Aorta (tissue), 5 donors: Measurements from ENCODE around the gene CNOT1. TPM values are rescaled to one million over a fixed set of nuclear protein-coding genes. Genes with fewer than 3 reads are reported as not detected.
A peak's percentile ranks its signal among the peaks of the same experiment; 100 is the strongest.

Source experiments
- ATAC-seq: fragments of 200-7000 bp; cut with Tn5 transposase; one replicate; pipeline ENCODE4 v1.9.1; 2022; ENCODE audit warnings: moderate library complexity; ENCODE audit not compliant: low FRiP score
- DNase-seq, 2 donors: peaks; one replicate each; pipeline ENCODE4 v3.0.0-alpha.2; 2020
- H3K27ac ChIP-seq, 2 donors: one replicate each; pipeline ENCODE4 v1.5.1; 2013; ENCODE audit warnings: low read length in 2 of 2, mild to moderate bottlenecking in 2 of 2, moderate library complexity in 2 of 2, control low read depth in 1 of 2, inconsistent platforms in 1 of 2, low read depth in 1 of 2
- H3K27me3 ChIP-seq, 2 donors: one replicate each; pipeline ENCODE4 v1.6.1; 2013; ENCODE audit warnings: control low read depth in 1 of 2, low read length in 1 of 2, mild to moderate bottlenecking in 1 of 2, moderate library complexity in 1 of 2; ENCODE audit not compliant: insufficient read depth in 2 of 2, control insufficient read depth in 1 of 2
- H3K36me3 ChIP-seq, 2 donors: one replicate each; pipeline ENCODE4 v1.6.1; 2013; ENCODE audit warnings: control low read depth in 1 of 2, low read length in 1 of 2, mild to moderate bottlenecking in 1 of 2; ENCODE audit not compliant: insufficient read depth in 2 of 2, control insufficient read depth in 1 of 2
- H3K4me1 ChIP-seq, 2 donors: one replicate each; pipeline ENCODE4 v1.6.1; 2013; ENCODE audit warnings: low read length in 2 of 2, control low read depth in 1 of 2, mild to moderate bottlenecking in 1 of 2, moderate library complexity in 1 of 2; ENCODE audit not compliant: insufficient read depth in 2 of 2, control insufficient read depth in 1 of 2
- H3K4me3 ChIP-seq, 2 donors: one replicate each; pipeline ENCODE4 v1.5.1; 2013; ENCODE audit warnings: low read length in 2 of 2, control low read depth in 1 of 2, mild to moderate bottlenecking in 1 of 2
- H3K9me3 ChIP-seq: one replicate; pipeline ENCODE4 v1.6.1; 2013; ENCODE audit warnings: mild to moderate bottlenecking, low read length; ENCODE audit not compliant: control insufficient read depth
- WGBS, 2 donors: extraction: QIAGEN DNeasy Blood & Tissue Kit; methylation state at CpG; one replicate each; pipeline ENCODE4 v1.1.7; 2013; 5-methylcytosine and 5-hydroxymethylcytosine counted together
- intact Hi-C, 2 donors: fragments of 100-400 bp; cut with DNase I; formaldehyde crosslinking; loops; one replicate each; pipeline versions ENCODE4 v1.14.2 to v1.15.0; 2022
- polyA plus RNA-seq, 2 donors: library from polyadenylated mRNA; stranded (reverse); fragments of 200-250 nt; gene quantifications; one replicate each; pipeline ENCODE4 v1.2.3, GENCODE V29; 2013
- total RNA-seq, 2 donors: library from RNA; stranded (reverse); fragmentation: NEBNext Ultra II Directional; extraction: Animal tissue kit (Norgen Biotek cat#: 25700); gene quantifications; one replicate each; pipeline ENCODE4 v1.2.1, GENCODE V29; 2021
- donor health status: healthy with polysubstance abuse.
- donor health status: Bipolar disorder and iron deficiency.
- donor health status: DM: no; HTN: no; CAD: no.
- donor health status: DM: no; HTN: no; CAD: no.
- donor health status: DM: yes; HTN: yes; CAD: no.

Gene CNOT1
- total and polyA plus RNA-seq, 4 donors: 32.6 to 124 (median 78.1) TPM

DNA sequence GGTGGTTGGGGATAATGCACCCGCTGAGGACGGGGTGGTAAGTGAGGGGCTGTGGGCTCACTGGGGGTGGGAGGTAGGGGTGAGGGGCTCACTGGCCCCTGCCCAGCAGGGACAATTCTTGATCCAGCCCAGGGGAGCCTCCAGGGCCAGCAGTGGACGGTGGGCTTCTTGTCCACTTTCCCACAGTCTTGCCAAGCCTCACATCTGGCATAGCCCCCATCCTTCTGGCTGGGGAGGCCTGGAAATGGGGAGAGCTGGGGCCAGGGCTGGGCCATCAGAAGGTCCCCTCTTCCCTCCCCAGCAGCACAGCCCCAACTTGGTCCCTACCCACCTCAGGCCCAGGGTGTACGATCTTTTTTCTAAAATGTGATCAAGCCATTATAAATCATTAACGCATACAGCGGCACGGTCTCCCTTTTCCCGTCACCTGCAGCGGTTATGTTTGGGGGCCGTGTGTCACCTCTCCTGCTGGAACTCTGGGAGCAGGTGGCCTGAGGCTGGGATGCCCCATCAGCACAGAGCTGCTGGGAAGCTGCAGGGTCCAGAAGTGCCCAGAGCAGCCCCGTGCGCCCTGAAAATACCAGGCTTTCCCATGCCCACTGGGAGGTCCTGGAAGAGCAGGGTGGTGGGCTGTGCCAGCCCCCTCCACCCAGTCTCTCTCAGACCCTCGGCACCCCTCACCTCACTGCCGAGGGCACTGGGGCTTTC lies 121.5 kb downstream of the CNOT1 start:
- Histone ChIP-seq H3K9me3 (no peaks in the 10 kb centered on the region), H3K4me1 (no peaks in the 10 kb centered on the region), H3K4me3 (no peak overlapping the region), H3K27ac (no peak overlapping the region), H3K27me3 (no peaks in the 10 kb centered on the region), H3K36me3 (no peaks in the 10 kb centered on the region)
- ATAC-seq: no peak
- intact Hi-C loops: no loop called here
- peak in 1 of 2 donors; percentile 47 for DNase-seq
- 85 to 93% methylated on average over 14 of the region's 14 CpGs for WGBS, 2 donors

DNA sequence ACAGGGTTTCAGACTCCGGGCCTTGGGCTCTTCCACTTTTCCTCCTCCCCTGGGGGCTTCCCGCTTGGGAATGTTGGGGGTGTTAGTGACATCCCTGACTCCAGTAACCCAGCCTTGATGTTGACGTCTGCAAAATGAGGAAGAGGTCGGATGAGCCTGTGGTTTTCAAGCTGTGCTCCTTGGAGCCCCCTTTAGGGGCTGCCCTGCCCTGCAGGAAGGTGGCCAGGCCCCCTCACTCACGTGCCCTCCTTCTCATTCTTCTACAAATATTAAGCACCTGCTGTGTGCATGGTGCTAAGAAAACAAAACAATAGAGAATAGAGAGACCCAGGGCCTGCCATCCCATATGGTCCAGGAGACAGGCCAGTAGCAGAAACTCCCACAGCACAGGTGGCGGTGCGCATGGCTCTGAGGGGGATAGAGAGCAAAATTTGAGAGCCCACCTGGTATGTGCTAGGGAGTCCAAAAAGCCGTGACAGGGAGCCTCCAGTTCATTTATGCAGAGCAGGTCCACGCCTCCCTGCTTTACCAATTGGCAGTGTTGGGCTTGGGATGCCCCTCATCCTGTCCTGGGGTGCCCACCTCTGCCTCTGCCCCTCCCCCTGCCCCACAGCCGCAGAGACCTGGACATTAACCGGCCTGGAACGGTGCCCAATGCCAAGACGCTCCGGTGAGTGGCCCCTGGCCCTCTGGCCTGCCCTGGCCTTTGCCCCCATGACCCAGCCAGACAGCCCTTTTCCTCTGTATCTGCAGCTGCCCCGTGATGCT lies 122.2 kb downstream of the CNOT1 start:
- H3K36me3 ChIP-seq: no peaks in the 10 kb centered on the region
- H3K9me3 ChIP-seq: no peaks in the 10 kb centered on the region
- H3K4me3 ChIP-seq: no peak overlapping the region
- ATAC-seq: no peak
- WGBS, 2 donors: 76 to 79% methylated on average over 15 of the region's 15 CpGs
- no peaks in the 10 kb centered on the region for H3K4me1 ChIP-seq
- H3K27ac ChIP-seq: no peak overlapping the region
- peak in 1 of 2 donors; percentile 69 for DNase-seq
- no peaks in the 10 kb centered on the region for H3K27me3 ChIP-seq
- intact Hi-C loops: no loop called here

DNA sequence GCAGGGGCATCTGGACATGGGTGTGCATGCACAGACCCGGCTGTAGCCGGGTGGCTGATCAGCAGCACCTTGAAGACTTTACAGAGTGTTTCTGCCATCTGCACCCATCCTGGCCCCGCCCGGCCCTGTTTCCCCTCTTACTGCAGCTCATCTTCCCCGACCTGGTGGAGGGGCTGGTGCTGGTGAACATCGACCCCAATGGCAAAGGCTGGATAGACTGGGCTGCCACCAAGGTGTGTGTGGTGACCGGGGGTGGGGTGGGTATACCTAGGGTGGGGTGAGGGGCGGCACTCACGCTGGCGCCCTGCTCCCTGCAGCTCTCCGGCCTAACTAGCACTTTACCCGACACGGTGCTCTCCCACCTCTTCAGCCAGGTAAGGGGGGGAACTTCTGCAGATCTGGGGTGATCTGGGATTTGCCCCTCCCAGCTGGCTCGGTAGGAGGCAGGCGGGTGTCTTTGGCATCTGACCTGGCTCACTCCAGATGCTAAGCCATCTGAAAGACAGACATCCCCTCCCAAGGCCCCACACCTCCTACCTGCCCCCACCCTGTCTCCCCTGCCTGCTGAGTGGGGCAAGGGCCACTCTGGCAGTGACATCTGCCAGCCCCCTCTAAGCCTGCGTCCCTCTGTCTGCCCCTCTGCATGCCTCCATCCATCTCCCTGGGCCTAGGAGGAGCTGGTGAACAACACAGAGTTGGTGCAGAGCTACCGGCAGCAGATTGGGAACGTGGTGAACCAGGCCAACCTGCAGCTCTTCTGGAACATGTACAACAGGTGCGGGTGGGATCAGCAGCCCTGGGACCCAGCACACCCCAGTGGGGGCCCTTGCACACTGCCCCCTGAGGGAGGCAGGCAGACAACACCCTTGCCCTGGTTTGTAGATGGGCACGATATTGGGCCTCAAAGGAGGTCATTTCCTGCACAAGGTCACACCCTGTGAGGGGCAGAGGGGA lies 123.1 kb downstream of the CNOT1 start:
- Histone ChIP-seq H3K27ac (no peak overlapping the region), H3K27me3 (no peaks in the 10 kb centered on the region), H3K4me1 (no peaks in the 10 kb centered on the region), H3K36me3 (no peaks in the 10 kb centered on the region), H3K4me3 (no peak overlapping the region), H3K9me3 (no peaks in the 10 kb centered on the region)
- no peak for ATAC-seq
- peak in 1 of 2 donors; percentile 57 for DNase-seq
- intact Hi-C loops: no loop called here
- 83 to 87% methylated on average over 20 of the region's 20 CpGs for WGBS, 2 donors

DNA sequence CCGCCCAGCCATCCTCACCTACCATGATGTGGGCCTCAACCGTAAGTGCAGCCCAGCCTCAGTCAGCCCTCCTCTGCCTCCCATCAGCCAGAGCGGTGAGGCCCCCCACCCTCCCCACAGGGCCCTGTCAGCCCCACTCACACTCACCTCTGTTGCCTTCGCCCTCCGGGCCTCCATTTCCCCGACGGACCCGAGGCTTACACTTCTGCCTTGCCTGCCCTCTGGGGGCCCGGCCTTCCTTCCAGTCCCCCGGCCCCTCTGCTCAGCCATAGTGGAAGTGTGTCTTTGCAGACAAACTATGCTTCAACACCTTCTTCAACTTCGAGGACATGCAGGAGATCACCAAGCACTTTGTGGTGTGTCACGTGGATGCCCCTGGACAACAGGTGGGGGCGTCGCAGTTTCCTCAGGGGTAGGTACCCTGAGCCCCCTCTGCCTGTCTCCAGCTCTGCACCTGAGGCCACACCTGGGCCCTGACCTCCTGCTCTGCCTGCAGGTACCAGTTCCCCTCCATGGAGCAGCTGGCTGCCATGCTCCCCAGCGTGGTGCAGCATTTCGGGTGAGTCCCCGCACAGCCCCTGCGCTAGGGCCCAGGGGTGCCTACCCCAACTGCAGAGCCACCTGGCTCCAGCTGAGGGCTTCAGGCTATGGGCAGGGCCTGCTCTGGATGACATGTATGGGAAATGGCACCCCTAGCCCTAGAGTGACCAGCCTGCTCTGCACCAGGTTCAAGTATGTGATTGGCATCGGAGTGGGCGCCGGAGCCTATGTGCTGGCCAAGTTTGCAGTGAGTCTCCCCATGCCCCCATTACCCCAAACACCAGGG lies 125.5 kb downstream of the CNOT1 start:
- no peaks in the 10 kb centered on the region for H3K36me3 ChIP-seq
- no peak for ATAC-seq
- intact Hi-C loops: no loop called here

DNA sequence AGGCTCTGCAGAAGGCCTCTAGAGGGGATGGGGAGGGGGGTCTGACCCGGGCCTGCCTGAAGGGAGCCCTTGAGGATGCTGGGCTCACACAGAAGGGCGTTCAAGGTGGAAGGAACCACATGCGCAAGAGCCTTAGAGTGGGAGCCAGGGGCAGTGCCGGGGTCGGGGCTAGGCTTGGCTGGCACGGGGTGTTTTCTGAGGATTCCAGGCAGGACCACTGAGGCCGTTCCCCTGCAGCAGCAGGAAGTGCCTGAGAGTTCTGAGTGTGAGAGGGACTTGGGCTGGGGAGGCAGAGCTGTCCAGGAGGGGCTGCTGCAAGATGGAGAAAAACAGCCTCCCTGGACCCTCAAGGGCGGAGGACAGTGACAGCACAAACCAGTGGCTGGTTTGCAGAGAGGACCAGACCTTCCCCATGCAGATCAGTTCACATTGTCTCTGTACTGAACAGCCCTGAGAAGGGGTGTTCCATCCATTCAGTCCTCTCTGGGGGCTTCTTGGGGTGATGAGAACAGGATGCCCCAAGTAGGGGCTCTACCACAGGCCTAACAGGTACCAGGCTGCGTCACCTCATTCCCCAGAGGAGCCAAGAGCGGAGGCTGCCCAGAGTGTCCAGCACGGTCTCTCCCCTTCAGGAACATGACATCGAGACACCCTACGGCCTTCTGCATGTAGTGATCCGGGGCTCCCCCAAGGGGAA lies 126.3 kb downstream of the CNOT1 start:
- Histone ChIP-seq H3K4me1 (no peaks in the 10 kb centered on the region), H3K9me3 (no peaks in the 10 kb centered on the region), H3K4me3 (no peak overlapping the region), H3K27me3 (no peaks in the 10 kb centered on the region), H3K36me3 (no peaks in the 10 kb centered on the region), H3K27ac (no peak overlapping the region)
- ATAC-seq (no peak), DNase-seq (peak in 1 of 2 donors; percentile 55)
- WGBS, 2 donors: 92 to 94% methylated on average over 14 of the region's 14 CpGs
- intact Hi-C loops: no loop called here

More for the DNA sequence above, 125.5 kb downstream of the CNOT1 start:
- Histone ChIP-seq H3K4me3 (no peak overlapping the region), H3K27me3 (no peaks in the 10 kb centered on the region), H3K27ac (no peak overlapping the region), H3K9me3 (no peaks in the 10 kb centered on the region), H3K4me1 (no peaks in the 10 kb centered on the region)
- DNase-seq: peak in 1 of 2 donors; percentile 65
- WGBS, 2 donors: 94 to 97% methylated on average over 21 of the region's 21 CpGs

DNA sequence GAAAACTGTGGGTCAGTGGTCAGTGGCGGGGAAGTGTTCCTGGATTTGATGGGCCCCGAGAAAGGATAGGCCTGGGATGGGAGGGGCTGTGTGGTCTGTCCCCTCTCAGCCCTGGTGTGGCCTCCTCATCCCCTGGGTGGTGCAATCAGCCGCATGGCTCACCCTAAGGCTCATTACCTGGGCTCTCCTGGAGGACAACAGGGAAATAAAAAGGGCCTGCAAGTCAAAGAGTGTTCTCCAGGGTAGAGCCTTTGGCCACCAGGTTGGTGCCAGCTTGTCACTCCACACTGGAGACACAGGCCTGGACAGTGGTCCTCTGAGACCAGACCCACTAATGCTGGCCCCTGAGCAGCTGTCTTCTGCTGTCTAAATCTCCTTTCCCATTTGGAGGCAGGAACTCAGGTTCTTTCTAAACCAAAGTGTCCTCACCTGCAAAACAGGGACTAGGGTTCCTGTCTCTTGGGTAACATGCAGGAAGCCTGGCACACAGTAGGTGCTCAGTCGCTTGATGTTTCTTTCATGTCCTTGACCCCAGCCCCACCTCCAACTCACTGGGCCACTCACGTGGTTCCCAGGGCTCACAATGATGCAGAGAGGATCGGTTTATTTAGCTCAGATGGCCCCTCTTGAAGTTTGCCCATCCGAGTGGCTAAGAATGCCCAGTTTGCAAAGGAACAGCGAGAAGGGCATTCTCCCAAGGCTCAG lies 127.3 kb downstream of the CNOT1 start:
- Histone ChIP-seq H3K36me3 (no peaks in the 10 kb centered on the region), H3K27ac (no peak overlapping the region), H3K4me3 (no peak overlapping the region), H3K9me3 (no peaks in the 10 kb centered on the region), H3K4me1 (no peaks in the 10 kb centered on the region), H3K27me3 (no peaks in the 10 kb centered on the region)
- ATAC-seq (no peak), DNase-seq (peak in 1 of 2 donors; percentile 28)
- whole genome bisulfite sequencing, 2 donors: 80% methylated on average over 8 of the region's 8 CpGs
- intact Hi-C loops: no loop called here

DNA sequence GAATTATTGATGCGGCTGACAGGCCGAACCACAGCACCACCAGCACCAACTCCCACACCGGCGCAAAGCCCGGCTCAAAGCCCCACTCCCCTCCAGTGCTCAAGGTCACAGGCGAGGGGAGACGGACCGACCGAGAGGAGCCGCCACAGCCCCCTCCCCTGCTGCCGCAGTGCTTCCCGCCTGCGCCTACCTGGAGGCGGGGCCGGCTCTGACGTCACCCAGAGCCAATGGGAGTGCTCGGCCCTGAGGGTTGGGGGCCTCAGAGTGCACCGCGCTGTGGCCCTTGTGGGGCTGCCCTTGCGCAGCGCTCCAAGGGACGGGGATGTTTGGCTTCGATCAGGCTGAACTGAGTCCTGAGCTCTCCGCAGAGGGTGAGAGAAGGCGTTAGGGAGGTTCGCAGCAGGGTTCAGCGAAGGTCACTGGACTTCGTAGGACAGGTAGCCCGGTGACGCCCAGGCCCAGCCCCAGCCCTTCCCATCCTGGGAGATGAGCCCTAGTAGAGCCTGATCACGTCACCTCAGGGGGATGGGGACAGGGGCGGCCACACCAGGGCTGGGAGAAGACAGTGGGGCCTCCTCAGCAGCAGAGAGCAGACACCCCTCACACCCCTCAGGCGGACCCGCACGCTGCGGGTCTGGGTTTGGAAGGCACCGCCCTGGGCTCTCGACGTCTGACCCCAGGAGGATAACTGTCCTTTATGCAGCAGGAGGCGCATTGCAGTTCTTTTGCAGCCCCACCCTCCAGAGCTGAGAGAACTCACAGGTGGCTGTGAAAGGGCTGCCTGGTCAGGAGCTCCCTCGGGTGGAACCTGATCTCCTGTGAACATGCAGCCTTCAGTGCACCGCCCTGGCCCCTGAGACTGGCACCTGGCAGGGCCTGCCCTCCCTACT lies 128.1 kb downstream of the CNOT1 start:
- Histone ChIP-seq H3K4me3 (no peak overlapping the region), H3K9me3 (no peaks in the 10 kb centered on the region), H3K36me3 (no peaks in the 10 kb centered on the region), H3K27me3 (no peaks in the 10 kb centered on the region), H3K4me1 (no peaks in the 10 kb centered on the region), H3K27ac (no peak overlapping the region)
- intact Hi-C loops: no loop called here
- 18 to 23% methylated on average over 41 to 42 of the region's 42 CpGs for WGBS, 2 donors
- ATAC-seq: no peak
- DNase-seq: peak in 1 of 2 donors; percentile 70
